DOHH2 (cell line): ENCODE data around the gene TLNRD1.

Source experiments
- H3F3A ChIP-seq: fragments of 200-600 bp; sonication (generic), shearing (Covaris generic); 2 replicates; pipeline ENCODE4 v1.6.0; 2016; ENCODE audit warnings: antibody characterized with exemption, mild to moderate bottlenecking; ENCODE audit not compliant: control insufficient read depth, insufficient read depth
- H3K27ac ChIP-seq: fragments of 200-600 bp; sonication (generic); 2 replicates; pipeline ENCODE4 v1.5.1; 2014; ENCODE audit warnings: low read depth, mild to moderate bottlenecking, low read length, moderate library complexity
- H3K27me3 ChIP-seq: fragments of 200-600 bp; sonication (generic); 2 replicates; pipeline ENCODE4 v1.6.1; 2014; ENCODE audit warnings: mild to moderate bottlenecking, low read length, mixed read lengths; ENCODE audit not compliant: control insufficient read depth
- H3K36me3 ChIP-seq: fragments of 200-600 bp; sonication (generic); 2 replicates; pipeline ENCODE4 v1.6.1; 2014; ENCODE audit warnings: mild to moderate bottlenecking, low read length, moderate library complexity, mixed read lengths; ENCODE audit not compliant: control insufficient read depth
- H3K4me1 ChIP-seq: fragments of 200-600 bp; sonication (generic); 2 replicates; pipeline ENCODE4 v1.6.1; 2014; ENCODE audit warnings: mild to moderate bottlenecking, low read length, mixed read lengths; ENCODE audit not compliant: control insufficient read depth
- H3K4me2 ChIP-seq: fragments of 200-600 bp; sonication (generic); 2 replicates; pipeline ENCODE4 v1.6.0; 2014; ENCODE audit warnings: mild to moderate bottlenecking, low read length, moderate library complexity
- H3K4me3 ChIP-seq: fragments of 200-600 bp; sonication (generic); 2 replicates; pipeline ENCODE4 v1.5.1; 2014; ENCODE audit warnings: mild to moderate bottlenecking, low read length, mixed read lengths
- H3K79me2 ChIP-seq: fragments of 200-600 bp; sonication (generic); 2 replicates; pipeline ENCODE4 v1.6.1; 2014; ENCODE audit warnings: mild to moderate bottlenecking, low read length, mixed read lengths; ENCODE audit not compliant: control insufficient read depth
- H3K9me2 ChIP-seq: fragments of 200-600 bp; sonication (generic); replicated peaks from 2 replicates; pipeline ENCODE4 v1.6.1; 2014; ENCODE audit warnings: mild to moderate bottlenecking, low read length, mixed read lengths; ENCODE audit not compliant: control insufficient read depth
- H3K9me3 ChIP-seq: fragments of 200-600 bp; sonication (generic); 2 replicates; pipeline ENCODE4 v1.6.1; 2014; ENCODE audit warnings: antibody characterized with exemption, low read length, mixed read lengths; ENCODE audit not compliant: control insufficient read depth, insufficient read depth
- H4K20me1 ChIP-seq: fragments of 200-600 bp; sonication (generic); 2 replicates; pipeline ENCODE4 v1.6.0; 2014; ENCODE audit warnings: low read depth, mild to moderate bottlenecking, antibody characterized with exemption, low read length, moderate library complexity; ENCODE audit not compliant: control insufficient read depth, insufficient read depth
- EZH2phosphoT487 ChIP-seq: fragments of 200-600 bp; sonication (generic); IDR thresholded peaks from 2 replicates; pipeline ENCODE4 v1.6.1; 2017; ENCODE audit warnings: borderline replicate concordance, mild to moderate bottlenecking, antibody characterized with exemption, low read length, moderate library complexity, mixed read lengths
- TF ChIP-seq, protein P1 (sequence below): fragments of 200-600 bp; sonication (generic); IDR thresholded peaks from one replicate; pipeline ENCODE4 v1.5.1; 2014; ENCODE audit warnings: antibody characterized with exemption, mild to moderate bottlenecking, low read depth, low read length; ENCODE audit not compliant: poor library complexity, severe bottlenecking

TLNRD1 gene

DNA sequence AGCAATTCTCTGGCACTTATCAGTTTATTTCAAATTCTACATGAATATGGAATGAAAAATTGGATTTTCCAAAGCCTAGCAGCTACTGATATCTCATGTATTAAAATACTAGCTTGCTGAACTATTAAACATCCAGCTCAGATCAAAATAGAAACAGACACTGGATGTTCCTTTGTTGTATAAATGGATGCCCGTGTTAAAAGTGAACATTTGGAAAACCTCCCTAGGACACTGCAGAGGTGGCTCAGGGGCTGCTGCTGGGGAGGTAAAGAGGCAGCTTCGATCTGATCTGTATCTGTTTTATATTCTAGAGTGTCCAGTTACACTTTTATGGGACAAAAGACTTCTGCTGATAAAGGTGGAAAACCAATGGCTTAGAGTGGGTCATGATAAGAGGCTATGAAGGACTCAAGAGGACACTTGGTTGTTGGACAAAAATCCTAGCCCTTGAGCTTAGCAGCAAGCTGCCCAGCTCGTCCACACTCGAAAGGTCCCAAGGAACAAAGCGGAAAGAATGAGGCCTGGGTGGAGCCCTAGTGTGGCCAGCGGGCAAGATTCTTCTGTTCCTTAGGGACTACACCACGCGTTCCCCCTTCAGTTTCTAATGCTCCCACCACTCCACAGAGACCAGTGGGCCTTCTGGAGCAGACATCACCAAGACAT is 21.1 kb upstream of the TLNRD1 start:
- TF ChIP-seq, protein P1, sequence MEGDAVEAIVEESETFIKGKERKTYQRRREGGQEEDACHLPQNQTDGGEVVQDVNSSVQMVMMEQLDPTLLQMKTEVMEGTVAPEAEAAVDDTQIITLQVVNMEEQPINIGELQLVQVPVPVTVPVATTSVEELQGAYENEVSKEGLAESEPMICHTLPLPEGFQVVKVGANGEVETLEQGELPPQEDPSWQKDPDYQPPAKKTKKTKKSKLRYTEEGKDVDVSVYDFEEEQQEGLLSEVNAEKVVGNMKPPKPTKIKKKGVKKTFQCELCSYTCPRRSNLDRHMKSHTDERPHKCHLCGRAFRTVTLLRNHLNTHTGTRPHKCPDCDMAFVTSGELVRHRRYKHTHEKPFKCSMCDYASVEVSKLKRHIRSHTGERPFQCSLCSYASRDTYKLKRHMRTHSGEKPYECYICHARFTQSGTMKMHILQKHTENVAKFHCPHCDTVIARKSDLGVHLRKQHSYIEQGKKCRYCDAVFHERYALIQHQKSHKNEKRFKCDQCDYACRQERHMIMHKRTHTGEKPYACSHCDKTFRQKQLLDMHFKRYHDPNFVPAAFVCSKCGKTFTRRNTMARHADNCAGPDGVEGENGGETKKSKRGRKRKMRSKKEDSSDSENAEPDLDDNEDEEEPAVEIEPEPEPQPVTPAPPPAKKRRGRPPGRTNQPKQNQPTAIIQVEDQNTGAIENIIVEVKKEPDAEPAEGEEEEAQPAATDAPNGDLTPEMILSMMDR: no peak
- no peak for TF ChIP-seq EZH2phosphoT487
- no peaks in the 10 kb centered on the region for H3K9me2 ChIP-seq
- H4K20me1 ChIP-seq: peaks cover 4% of the 10 kb centered on the region; the same call in 1 of the 2 replicates
- H3K9me3 ChIP-seq: no peaks in the 10 kb centered on the region
- no peaks in the 10 kb centered on the region for H3K27me3 ChIP-seq
- H3K79me2 ChIP-seq: peaks cover 68% of the 10 kb centered on the region
- H3K36me3 ChIP-seq: peaks cover 56% of the 10 kb centered on the region
- H3K4me3 ChIP-seq: no peak overlapping the region
- no peaks in the 10 kb centered on the region for H3F3A ChIP-seq
- H3K4me1 ChIP-seq: no peaks in the 10 kb centered on the region
- no peak overlapping the region for H3K27ac ChIP-seq
- no peak overlapping the region for H3K4me2 ChIP-seq

DNA sequence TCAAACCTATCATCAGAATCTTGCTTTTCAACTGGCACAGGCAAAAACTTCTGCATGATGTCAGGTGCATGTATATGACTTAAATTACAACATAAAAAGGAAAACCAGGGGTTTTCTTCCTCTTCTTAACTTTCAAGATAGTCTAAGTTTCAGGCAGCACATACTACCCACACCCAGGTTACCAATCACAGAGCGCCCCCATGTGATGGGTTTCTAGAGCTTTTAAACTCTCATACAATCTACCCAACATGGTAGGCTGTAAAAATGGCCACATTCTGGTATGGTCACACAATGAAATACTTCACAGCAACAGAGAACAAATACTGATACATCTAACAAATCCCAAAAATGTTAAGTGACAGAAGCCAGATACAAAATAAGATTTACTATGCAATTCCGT is 18.5 kb upstream of the TLNRD1 start:
- Histone ChIP-seq H3K4me2 (no peak overlapping the region), H3K4me1 (peaks cover 11% of the 10 kb centered on the region), H3K27ac (no peak overlapping the region), H3K9me3 (no peaks in the 10 kb centered on the region), H3K9me2 (no peaks in the 10 kb centered on the region), H3K36me3 (peaks cover 63% of the 10 kb centered on the region), H3F3A (no peaks in the 10 kb centered on the region), H3K79me2 (peaks cover 76% of the 10 kb centered on the region), H3K27me3 (no peaks in the 10 kb centered on the region), H4K20me1 (peaks cover 7% of the 10 kb centered on the region), H3K4me3 (no peak overlapping the region)
- TF ChIP-seq, protein P1: peak; percentile 46
- no peak for TF ChIP-seq EZH2phosphoT487

DNA sequence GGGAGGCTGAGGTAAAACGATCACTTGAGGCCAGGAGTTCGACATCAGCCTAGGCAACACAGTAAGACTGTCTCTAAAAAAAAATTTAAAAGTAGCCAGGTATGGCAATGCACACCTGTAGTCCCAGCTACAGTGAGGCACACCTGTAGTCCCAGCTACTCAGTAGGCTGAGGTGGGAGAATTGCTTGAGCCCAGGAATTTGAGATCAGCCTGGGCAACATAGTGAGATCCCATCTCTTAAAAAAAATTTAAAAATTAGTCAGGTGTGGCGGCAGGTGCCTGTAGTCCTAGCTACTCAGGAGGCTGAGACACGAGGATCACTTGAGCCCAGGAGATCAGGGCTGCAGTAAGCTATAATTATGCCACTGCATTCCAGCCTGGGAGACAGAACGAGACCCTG is 17.9 kb upstream of the TLNRD1 start:
- Histone ChIP-seq H3K4me2 (no peak overlapping the region), H3K27me3 (no peaks in the 10 kb centered on the region), H3K79me2 (peaks cover 76% of the 10 kb centered on the region), H4K20me1 (peaks cover 8% of the 10 kb centered on the region), H3K9me2 (no peaks in the 10 kb centered on the region), H3K9me3 (no peaks in the 10 kb centered on the region), H3F3A (no peaks in the 10 kb centered on the region), H3K27ac (no peak overlapping the region), H3K4me3 (no peak overlapping the region), H3K4me1 (peaks cover 14% of the 10 kb centered on the region), H3K36me3 (peaks cover 57% of the 10 kb centered on the region)
- TF ChIP-seq, protein P1: no peak
- TF ChIP-seq EZH2phosphoT487: no peak
